Measurements from ENCODE around the gene HSPA8. TPM values are rescaled to one million over a fixed set of nuclear protein-coding genes. Genes with fewer than 3 reads are reported as not detected.

The HSPA8 gene
- total RNA-seq, 2 donors from 2014 or later, result 1,572 to 1,940 TPM

DNA sequence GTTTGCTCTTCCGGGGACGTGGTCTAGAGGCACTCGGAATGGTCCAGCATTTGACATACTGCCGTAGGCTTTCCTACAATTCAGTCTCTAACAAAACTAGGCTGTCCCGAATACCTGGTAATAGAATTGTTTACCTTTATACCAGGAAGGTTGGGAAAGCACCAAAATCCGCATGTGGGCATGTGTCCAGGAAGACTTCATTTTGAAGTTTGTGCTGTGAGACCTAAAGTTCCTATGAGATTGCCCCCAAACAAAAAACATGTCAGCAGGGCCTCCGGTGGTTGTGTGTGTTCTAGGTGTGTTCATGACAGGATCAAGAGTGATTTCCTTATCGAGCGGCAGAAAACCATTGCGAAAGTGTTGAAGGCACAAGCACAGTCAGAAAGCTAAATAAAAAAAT, 26.1 kb downstream of the HSPA8 start:
- Histone ChIP-seq H3K4me1 (ENCODE audit: control insufficient read depth, insufficient read depth, low read length) (no peaks in the 10 kb centered on the region), H3K27ac (ENCODE audit: low read depth, low read length) (no peak overlapping the region), H3K36me3 (ENCODE audit: control insufficient read depth, insufficient read depth, low read length) (no peaks in the 10 kb centered on the region), H3K4me3 (ENCODE audit: low read length) (no peak overlapping the region), H3K27me3 (ENCODE audit: control insufficient read depth, insufficient read depth, low read length, poor library complexity, severe bottlenecking) (peaks cover 54% of the 10 kb centered on the region), H3K9ac (ENCODE audit: extremely low read depth, low read length, poor library complexity, severe bottlenecking) (no peak overlapping the region), H3K9me3 (ENCODE audit: control insufficient read depth, low read length) (no peaks in the 10 kb centered on the region)
- Mint-ChIP-seq H3K27me3 (ENCODE audit: insufficient read depth) (peaks cover 62% of the 10 kb centered on the region), H3K27ac (no peak overlapping the region), H3K36me3 (ENCODE audit: low read depth) (no peaks in the 10 kb centered on the region), H3K4me3 (no peak overlapping the region), H3K9me3 (no peaks in the 10 kb centered on the region), H3K4me1 (no peaks in the 10 kb centered on the region)
- DNase-seq, result no peak
- 95% methylated on average over 8 to 10 of the region's 10 CpGs for WGBS, 2 experiments (ENCODE audit: insufficient coverage in 1 of 2, insufficient read length in 1 of 2)
- TF ChIP-seq, protein P1, sequence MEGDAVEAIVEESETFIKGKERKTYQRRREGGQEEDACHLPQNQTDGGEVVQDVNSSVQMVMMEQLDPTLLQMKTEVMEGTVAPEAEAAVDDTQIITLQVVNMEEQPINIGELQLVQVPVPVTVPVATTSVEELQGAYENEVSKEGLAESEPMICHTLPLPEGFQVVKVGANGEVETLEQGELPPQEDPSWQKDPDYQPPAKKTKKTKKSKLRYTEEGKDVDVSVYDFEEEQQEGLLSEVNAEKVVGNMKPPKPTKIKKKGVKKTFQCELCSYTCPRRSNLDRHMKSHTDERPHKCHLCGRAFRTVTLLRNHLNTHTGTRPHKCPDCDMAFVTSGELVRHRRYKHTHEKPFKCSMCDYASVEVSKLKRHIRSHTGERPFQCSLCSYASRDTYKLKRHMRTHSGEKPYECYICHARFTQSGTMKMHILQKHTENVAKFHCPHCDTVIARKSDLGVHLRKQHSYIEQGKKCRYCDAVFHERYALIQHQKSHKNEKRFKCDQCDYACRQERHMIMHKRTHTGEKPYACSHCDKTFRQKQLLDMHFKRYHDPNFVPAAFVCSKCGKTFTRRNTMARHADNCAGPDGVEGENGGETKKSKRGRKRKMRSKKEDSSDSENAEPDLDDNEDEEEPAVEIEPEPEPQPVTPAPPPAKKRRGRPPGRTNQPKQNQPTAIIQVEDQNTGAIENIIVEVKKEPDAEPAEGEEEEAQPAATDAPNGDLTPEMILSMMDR (conservative IDR thresholded peaks at IDR 0.05), result no peak

DNA sequence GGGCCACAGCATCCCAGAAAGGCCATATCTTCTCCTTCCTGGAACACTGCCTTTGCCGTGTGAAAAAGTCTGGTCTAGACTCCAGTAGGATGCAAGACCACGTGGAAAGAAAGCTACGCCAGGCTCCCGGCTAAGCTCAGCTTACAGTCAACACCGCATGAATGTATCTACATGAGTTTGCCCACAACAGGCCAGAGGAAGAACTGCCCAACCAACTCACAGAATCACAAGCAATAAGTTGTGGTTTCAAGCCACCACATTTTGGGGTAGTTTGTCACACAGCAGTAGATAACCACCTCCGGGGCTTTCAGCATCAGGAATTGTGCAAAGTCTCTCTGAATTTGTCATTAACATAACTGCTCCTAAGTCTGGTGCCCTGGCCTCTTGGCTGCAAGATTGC, 27.3 kb downstream of the HSPA8 start:
- H3K27ac Mint-ChIP-seq, result no peak overlapping the region

DNA sequence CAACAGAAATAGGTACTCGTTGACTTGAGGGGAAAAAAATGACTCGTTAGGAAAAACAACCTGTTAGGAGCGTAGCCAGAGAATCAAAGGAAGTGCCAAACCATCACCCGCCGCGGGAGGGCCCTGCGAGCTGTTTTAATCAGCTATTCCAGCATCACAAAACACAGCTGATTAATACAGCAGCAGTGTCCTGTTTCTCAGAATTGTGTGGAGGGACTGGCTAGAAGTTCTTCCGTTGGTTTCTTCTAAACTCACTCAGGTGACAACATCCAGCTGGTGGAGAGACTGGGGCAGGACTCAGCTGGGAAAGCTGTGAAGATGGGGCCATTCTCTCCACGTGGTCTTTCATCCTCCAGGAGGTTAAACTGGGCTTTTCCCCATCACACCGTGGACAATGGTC, 28.0 kb downstream of the HSPA8 start:
- peak; percentile 71 for DNase-seq
- Histone ChIP-seq H3K4me3 (ENCODE audit: low read length) (no peak overlapping the region), H3K9ac (ENCODE audit: extremely low read depth, low read length, poor library complexity, severe bottlenecking) (no peak overlapping the region), H3K27ac (ENCODE audit: low read depth, low read length) (no peak overlapping the region), H3K36me3 (ENCODE audit: control insufficient read depth, insufficient read depth, low read length) (no peaks in the 10 kb centered on the region), H3K4me1 (ENCODE audit: control insufficient read depth, insufficient read depth, low read length) (peaks cover 6% of the 10 kb centered on the region), H3K9me3 (ENCODE audit: control insufficient read depth, low read length) (no peaks in the 10 kb centered on the region), H3K27me3 (ENCODE audit: control insufficient read depth, insufficient read depth, low read length, poor library complexity, severe bottlenecking) (peaks cover 63% of the 10 kb centered on the region)
- no peaks in the 10 kb centered on the region for H3K36me3 Mint-ChIP-seq (ENCODE audit: low read depth)
- H3K27ac Mint-ChIP-seq, result no peak overlapping the region
- 75 to 80% methylated on average over 8 to 10 of the region's 10 CpGs for WGBS, 2 experiments (ENCODE audit: insufficient coverage in 1 of 2, insufficient read length in 1 of 2)
- peaks cover 11% of the 10 kb centered on the region for H3K4me1 Mint-ChIP-seq
- peaks cover 71% of the 10 kb centered on the region for H3K27me3 Mint-ChIP-seq (ENCODE audit: insufficient read depth)
- no peak overlapping the region for H3K4me3 Mint-ChIP-seq
- TF ChIP-seq, protein P1 (conservative IDR thresholded peaks at IDR 0.05), result peak; percentile 43
- H3K9me3 Mint-ChIP-seq, result no peaks in the 10 kb centered on the region

More for the DNA sequence above, 27.3 kb downstream of the HSPA8 start:
- H3K36me3 ChIP-seq (ENCODE audit: control insufficient read depth, insufficient read depth, low read length), result no peaks in the 10 kb centered on the region
- H3K4me3 ChIP-seq (ENCODE audit: low read length), result no peak overlapping the region
- H3K27me3 Mint-ChIP-seq (ENCODE audit: insufficient read depth), result peaks cover 65% of the 10 kb centered on the region
- H3K9ac ChIP-seq (ENCODE audit: extremely low read depth, low read length, poor library complexity, severe bottlenecking), result no peak overlapping the region
- H3K27ac ChIP-seq (ENCODE audit: low read depth, low read length), result no peak overlapping the region
- no peak overlapping the region for H3K4me3 Mint-ChIP-seq
- H3K4me1 ChIP-seq (ENCODE audit: control insufficient read depth, insufficient read depth, low read length), result peaks cover 6% of the 10 kb centered on the region
- H3K27me3 ChIP-seq (ENCODE audit: control insufficient read depth, insufficient read depth, low read length, poor library complexity, severe bottlenecking), result peaks cover 57% of the 10 kb centered on the region
- no peaks in the 10 kb centered on the region for H3K36me3 Mint-ChIP-seq (ENCODE audit: low read depth)
- TF ChIP-seq, protein P1 (conservative IDR thresholded peaks at IDR 0.05), result no peak
- DNase-seq, result no peak
- peaks cover 10% of the 10 kb centered on the region for H3K4me1 Mint-ChIP-seq
- H3K9me3 ChIP-seq (ENCODE audit: control insufficient read depth, low read length), result no peaks in the 10 kb centered on the region
- H3K9me3 Mint-ChIP-seq, result no peaks in the 10 kb centered on the region
- WGBS, 2 experiments (ENCODE audit: insufficient coverage in 1 of 2, insufficient read length in 1 of 2), result 86 to 92% methylated on average over 5 to 6 of the region's 6 CpGs

Data from endodermal cell (in vitro differentiated cells).